Activated naive CD8-positive, alpha-beta T cell treated with anti-CD3 and anti-CD28 coated beads for 36 hours (primary cell): ENCODE data around the gene NT5DC1. TPM values are rescaled to one million over a fixed set of nuclear protein-coding genes. Genes with fewer than 3 reads are reported as not detected.
"Not testable (repeated sequence)": the region's sequence is repeated elsewhere in the genome, so short reads cannot be mapped to it uniquely, and the experiment has no call there.

Experiments
- DNase-seq: peaks from one replicate; pipeline ENCODE4 v3.0.0; 2021
- H3K27ac Mint-ChIP-seq: one replicate; pipeline ENCODE4 v1.8.0; 2022; ENCODE audit warnings: mild to moderate bottlenecking, moderate library complexity, mixed read lengths
- H3K27me3 Mint-ChIP-seq: one replicate; pipeline ENCODE4 v1.8.0; 2022; ENCODE audit warnings: mild to moderate bottlenecking, mixed read lengths
- H3K36me3 Mint-ChIP-seq: one replicate; pipeline ENCODE4 v1.8.0; 2021; ENCODE audit warnings: mild to moderate bottlenecking, mixed read lengths
- H3K4me1 Mint-ChIP-seq: one replicate; pipeline ENCODE4 v1.8.0; 2021; ENCODE audit warnings: mixed read lengths
- H3K4me3 Mint-ChIP-seq: one replicate; pipeline ENCODE4 v1.8.0; 2022; ENCODE audit warnings: mild to moderate bottlenecking, moderate library complexity, mixed read lengths
- H3K9me3 Mint-ChIP-seq: one replicate; pipeline ENCODE4 v1.8.0; 2022; ENCODE audit warnings: mixed read lengths
- total RNA-seq, 2 experiments: library from RNA; stranded (reverse); gene quantifications; one replicate each; pipeline ENCODE4 v1.2.3, GENCODE V29; 2021

Gene NT5DC1
- total RNA-seq, 2 experiments from 2014 or later = 42.6 to 47.1 TPM

- no peak for DNase-seq
- no peaks in the 10 kb centered on the region for H3K27me3 Mint-ChIP-seq
- H3K4me1 Mint-ChIP-seq = peaks cover 34% of the 10 kb centered on the region
- no peaks in the 10 kb centered on the region for H3K9me3 Mint-ChIP-seq
- H3K36me3 Mint-ChIP-seq = peaks cover 25% of the 10 kb centered on the region
- H3K27ac Mint-ChIP-seq = no peak overlapping the region
- no peak overlapping the region for H3K4me3 Mint-ChIP-seq
Observed at GRCh38 chr6:116271149-116271708, 170.6 kb downstream of the NT5DC1 start.

DNA sequence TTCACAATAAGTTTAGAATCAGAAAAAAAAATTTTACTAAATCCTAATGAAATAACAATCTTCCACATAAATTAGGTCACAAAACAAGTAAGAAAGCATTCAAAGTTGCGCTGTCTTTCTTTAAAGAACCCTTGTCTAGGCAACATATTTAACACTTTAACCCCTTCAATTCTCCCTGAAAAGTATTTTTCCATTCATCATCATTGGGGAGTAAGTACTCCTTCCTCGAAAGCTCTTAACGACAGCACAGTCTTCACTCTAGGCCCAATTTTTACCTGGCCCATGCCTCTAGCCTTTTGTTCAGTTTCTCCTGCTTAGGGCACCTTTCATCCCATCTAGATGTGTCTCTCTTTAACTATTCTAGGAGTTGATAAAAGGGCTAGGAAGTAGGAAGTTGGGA, 176.5 kb downstream of the NT5DC1 start:
- Mint-ChIP-seq H3K27ac (peak overlapping the region; percentile 97), H3K9me3 (no peaks in the 10 kb centered on the region), H3K4me3 (peak overlapping the region; percentile 100), H3K36me3 (peaks cover 51% of the 10 kb centered on the region), H3K27me3 (no peaks in the 10 kb centered on the region), H3K4me1 (peaks cover 51% of the 10 kb centered on the region)
- no peak for DNase-seq

- DNase-seq = no peak
- Mint-ChIP-seq H3K9me3 (no peaks in the 10 kb centered on the region), H3K27ac (peak overlapping the region; percentile 97), H3K4me3 (peak overlapping the region; percentile 100), H3K36me3 (peaks cover 45% of the 10 kb centered on the region), H3K4me1 (peaks cover 41% of the 10 kb centered on the region), H3K27me3 (no peaks in the 10 kb centered on the region)
Observed at GRCh38 chr6:116278481-116278829, 177.8 kb downstream of the NT5DC1 start.

DNA sequence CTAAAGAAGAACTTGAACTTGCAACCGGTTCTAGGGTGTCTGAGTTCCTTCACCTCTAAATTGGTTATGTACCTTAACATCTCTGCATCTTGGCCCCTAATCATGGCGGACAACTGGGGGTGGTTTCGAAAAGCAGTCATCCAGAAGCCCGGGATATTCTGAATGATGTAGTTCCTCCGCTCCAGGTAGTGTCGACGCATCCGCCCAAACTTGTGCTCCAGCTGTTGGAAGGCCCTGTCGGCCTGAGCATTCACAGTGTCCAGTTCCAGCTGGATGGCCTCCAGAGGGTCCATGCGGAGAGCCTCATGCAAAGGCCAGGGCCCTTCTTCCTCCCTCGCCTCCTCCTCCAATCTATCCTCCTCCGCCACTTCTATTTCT, 178.2 kb downstream of the NT5DC1 start:
- peak; percentile 32 for DNase-seq
- H3K4me1 Mint-ChIP-seq = peaks cover 41% of the 10 kb centered on the region

GRCh38 chr6:116279232-116280160, 178.8 kb downstream of the NT5DC1 start, which contains the start of gene TSPYL1:
Gene TSPYL1 (minus strand): TSS chr6:116279930. CDS start chr6:116279830, 100 bp downstream.
- peaks cover 38% of the 10 kb centered on the region for H3K4me1 Mint-ChIP-seq

More for the DNA sequence above, 178.2 kb downstream of the NT5DC1 start:
- Mint-ChIP-seq H3K9me3 (no peaks in the 10 kb centered on the region), H3K36me3 (peaks cover 45% of the 10 kb centered on the region), H3K27me3 (no peaks in the 10 kb centered on the region), H3K4me3 (peak overlapping the region; percentile 100), H3K27ac (peak overlapping the region; percentile 97)

GRCh38 chr6:116280161-116280932, 179.7 kb downstream of the NT5DC1 start:
- peaks cover 39% of the 10 kb centered on the region for H3K36me3 Mint-ChIP-seq
- peak overlapping the region; percentile 97 for H3K27ac Mint-ChIP-seq
- H3K4me1 Mint-ChIP-seq = peaks cover 33% of the 10 kb centered on the region
- DNase-seq = no peak
- H3K27me3 Mint-ChIP-seq = no peaks in the 10 kb centered on the region
- H3K4me3 Mint-ChIP-seq = peak overlapping the region; percentile 100
- no peaks in the 10 kb centered on the region for H3K9me3 Mint-ChIP-seq

More at GRCh38 chr6:116279232-116280160, 178.8 kb downstream of the NT5DC1 start, which contains the start of gene TSPYL1:
- Mint-ChIP-seq H3K4me3 (peak within 1 kb of the TSS; percentile 100), H3K36me3 (peaks cover 45% of the 10 kb centered on the region), H3K27me3 (no peaks in the 10 kb centered on the region), H3K9me3 (no peaks in the 10 kb centered on the region), H3K27ac (peak within 1 kb of the TSS; percentile 97)
- DNase-seq = peak; percentile 92

DNA sequence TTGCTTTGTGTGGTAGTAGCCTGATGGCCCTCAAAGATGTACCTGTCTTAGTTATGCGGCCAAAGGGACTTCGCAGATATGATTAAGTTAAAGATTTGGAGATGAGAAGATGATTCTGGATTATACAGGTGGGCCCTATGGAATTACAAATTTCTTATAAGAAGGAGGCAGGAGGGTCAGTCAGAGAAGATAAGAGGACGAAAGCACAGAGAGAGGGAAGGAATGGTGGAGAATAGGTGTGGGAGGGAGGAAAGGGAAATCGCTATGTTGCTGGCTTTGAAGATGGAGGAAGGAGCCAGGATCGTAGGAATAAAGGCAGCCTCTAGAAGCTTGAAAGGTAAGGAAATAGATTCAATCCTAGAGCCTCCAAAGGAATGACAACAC, 180.3 kb downstream of the NT5DC1 start:
- Mint-ChIP-seq H3K27ac (peak overlapping the region; percentile 97), H3K4me3 (peak overlapping the region; percentile 8), H3K4me1 (peaks cover 27% of the 10 kb centered on the region), H3K27me3 (no peaks in the 10 kb centered on the region), H3K36me3 (peaks cover 35% of the 10 kb centered on the region), H3K9me3 (no peaks in the 10 kb centered on the region)
- no peak for DNase-seq

DNA sequence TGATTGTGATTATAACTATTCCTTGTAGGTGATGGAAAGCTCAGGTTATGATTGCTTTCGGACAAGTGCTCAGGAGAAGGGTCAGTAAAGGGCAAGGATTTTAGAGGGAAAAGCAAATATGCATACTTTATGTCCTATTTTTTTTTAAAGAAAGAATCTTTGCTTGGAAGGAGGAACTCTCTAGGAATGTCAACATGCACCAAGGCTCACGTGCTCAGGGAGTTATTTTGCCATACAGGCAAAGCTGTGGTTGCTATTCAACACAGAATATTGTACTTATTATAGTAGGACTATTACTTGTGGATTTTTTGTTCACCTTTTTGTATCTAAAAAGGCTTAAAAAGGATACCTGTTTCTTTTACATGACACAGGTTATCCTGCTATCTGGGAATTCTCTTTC, 182.0 kb downstream of the NT5DC1 start:
- Mint-ChIP-seq H3K4me3 (no peak overlapping the region), H3K27me3 (no peaks in the 10 kb centered on the region), H3K36me3 (peaks cover 20% of the 10 kb centered on the region), H3K27ac (no peak overlapping the region), H3K9me3 (no peaks in the 10 kb centered on the region), H3K4me1 (peaks cover 17% of the 10 kb centered on the region)
- no peak for DNase-seq

DNA sequence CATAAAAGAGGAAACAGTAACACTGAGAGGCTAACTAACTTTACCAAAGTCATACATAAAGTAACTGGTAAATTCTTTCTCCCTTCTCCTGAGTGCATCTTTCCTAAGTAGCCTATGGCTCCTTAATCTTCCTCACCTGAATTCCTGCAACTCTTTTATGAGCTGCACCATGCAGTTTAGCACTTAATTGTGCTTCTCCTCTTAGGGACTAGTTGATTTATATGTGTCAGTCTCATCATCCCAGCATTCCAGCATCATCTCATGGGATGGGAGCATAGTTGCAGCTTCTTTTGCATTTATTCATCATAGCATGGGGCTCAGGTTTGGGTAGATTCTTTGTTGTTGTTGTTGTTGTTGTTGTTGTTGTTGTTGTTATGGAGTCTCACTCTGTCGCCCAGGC, 182.5 kb downstream of the NT5DC1 start:
- no peak for DNase-seq
- peaks cover 12% of the 10 kb centered on the region for H3K4me1 Mint-ChIP-seq

DNA sequence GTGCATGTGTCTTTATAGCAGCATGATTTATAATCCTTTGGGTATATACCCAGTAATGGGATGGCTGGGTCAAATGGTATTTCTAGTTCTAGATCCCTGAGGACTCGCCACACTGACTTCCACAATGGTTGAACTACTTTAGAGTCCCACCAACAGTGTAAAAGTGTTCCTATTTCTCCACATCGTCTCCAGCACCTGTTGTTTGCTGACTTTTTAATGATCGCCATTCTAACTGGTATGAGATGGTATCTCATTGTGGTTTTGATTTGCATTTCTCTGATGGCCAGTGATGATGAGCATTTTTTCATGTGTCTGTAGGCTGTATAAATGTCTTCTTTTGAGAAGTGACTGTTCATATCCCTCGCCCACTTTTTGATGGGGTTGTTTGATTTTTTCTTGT, 184.3 kb downstream of the NT5DC1 start:
- not testable (repeated sequence) for DNase-seq, H3K27me3 Mint-ChIP-seq, H3K4me3 Mint-ChIP-seq, H3K36me3 Mint-ChIP-seq, H3K9me3 Mint-ChIP-seq, H3K27ac Mint-ChIP-seq
- peaks cover 10% of the 10 kb centered on the region for H3K4me1 Mint-ChIP-seq

More for the DNA sequence above, 182.5 kb downstream of the NT5DC1 start:
- H3K27me3 Mint-ChIP-seq = no peaks in the 10 kb centered on the region
- no peaks in the 10 kb centered on the region for H3K9me3 Mint-ChIP-seq
- H3K4me3 Mint-ChIP-seq = no peak overlapping the region
- no peak overlapping the region for H3K27ac Mint-ChIP-seq
- H3K36me3 Mint-ChIP-seq = peaks cover 15% of the 10 kb centered on the region

- no peak for DNase-seq
- Mint-ChIP-seq H3K4me1 (no peaks in the 10 kb centered on the region), H3K27ac (no peak overlapping the region), H3K4me3 (no peak overlapping the region), H3K27me3 (no peaks in the 10 kb centered on the region), H3K36me3 (no peaks in the 10 kb centered on the region), H3K9me3 (no peaks in the 10 kb centered on the region)
Observed at GRCh38 chr6:116286773-116287358, 186.2 kb downstream of the NT5DC1 start.

- DNase-seq = no peak
- Mint-ChIP-seq H3K9me3 (no peaks in the 10 kb centered on the region), H3K27ac (no peak overlapping the region)
Observed at GRCh38 chr6:116287689-116288282, 187.1 kb downstream of the NT5DC1 start.

DNA sequence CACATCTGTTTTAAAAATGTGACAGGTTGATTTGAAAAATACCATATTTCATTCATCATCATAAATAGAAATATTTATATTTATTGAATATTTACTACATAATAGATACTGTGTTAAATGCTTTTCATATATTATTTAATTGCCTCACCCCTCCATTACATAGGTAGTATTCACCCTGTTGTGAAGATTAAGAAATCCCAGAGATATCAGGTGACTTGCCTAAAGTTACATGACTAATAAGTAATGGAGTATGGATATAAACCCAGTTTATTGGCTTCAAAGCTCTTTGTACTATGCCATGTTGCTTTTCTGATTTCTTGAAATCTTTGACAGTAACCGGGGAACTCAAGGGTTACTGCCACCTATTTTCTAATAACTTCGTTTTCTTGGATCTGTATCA, 189.2 kb downstream of the NT5DC1 start:
- Mint-ChIP-seq H3K4me1 (no peaks in the 10 kb centered on the region), H3K27ac (no peak overlapping the region), H3K36me3 (peaks cover under 1% of the 10 kb centered on the region), H3K27me3 (no peaks in the 10 kb centered on the region), H3K9me3 (no peaks in the 10 kb centered on the region), H3K4me3 (no peak overlapping the region)
- no peak for DNase-seq

More at GRCh38 chr6:116287689-116288282, 187.1 kb downstream of the NT5DC1 start:
- Mint-ChIP-seq H3K4me1 (no peaks in the 10 kb centered on the region), H3K27me3 (no peaks in the 10 kb centered on the region), H3K36me3 (no peaks in the 10 kb centered on the region), H3K4me3 (no peak overlapping the region)

DNA sequence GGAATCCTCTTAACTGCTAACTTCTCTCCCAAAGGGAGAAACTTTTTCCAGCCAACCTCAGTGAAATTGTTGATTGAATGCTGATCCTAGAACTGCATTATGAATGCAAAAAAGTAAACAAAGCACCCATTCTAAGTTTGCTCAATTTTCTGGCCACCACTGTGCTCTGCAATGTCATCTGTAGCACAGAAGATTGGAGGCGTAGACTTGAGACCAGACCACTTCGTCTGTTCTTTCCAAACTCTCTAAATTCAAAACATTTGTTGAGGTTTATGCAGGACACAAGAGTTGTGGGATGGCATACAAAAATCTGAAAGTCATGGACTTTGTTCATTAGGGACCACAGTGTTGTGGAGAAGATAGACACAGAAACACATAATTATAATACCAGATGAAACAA, 190.1 kb downstream of the NT5DC1 start:
- no peak overlapping the region for H3K4me3 Mint-ChIP-seq
- peaks cover 2% of the 10 kb centered on the region for H3K36me3 Mint-ChIP-seq
- H3K4me1 Mint-ChIP-seq = no peaks in the 10 kb centered on the region
- no peaks in the 10 kb centered on the region for H3K9me3 Mint-ChIP-seq
- H3K27me3 Mint-ChIP-seq = no peaks in the 10 kb centered on the region
- no peak overlapping the region for H3K27ac Mint-ChIP-seq
- no peak for DNase-seq
